Measurements from ENCODE around the gene BOC. TPM values are rescaled to one million over a fixed set of nuclear protein-coding genes. Genes with fewer than 3 reads are reported as not detected.

BOC gene
- polyA plus RNA-seq, 1 experiment = 11.2 TPM

DNA sequence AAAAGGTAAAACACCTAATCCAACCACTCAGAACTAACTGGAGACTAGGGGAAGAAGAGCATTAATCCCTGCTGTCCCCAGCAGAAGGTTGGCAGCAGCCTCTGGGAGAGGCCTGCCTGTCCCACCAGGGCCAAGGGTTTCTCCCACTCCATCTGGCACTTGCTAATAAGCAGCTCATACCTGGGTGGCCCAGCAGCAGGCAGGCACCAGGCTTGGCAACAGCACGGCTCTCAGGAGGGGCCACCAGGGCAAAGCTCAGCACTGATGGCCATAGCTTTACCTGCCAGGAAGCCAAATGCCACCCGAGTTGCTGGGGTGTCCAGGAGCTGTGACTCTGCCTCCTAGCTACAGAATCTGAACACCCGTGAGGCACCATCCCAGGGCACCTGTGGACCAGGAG, 58.3 kb downstream of the BOC start:
- no peak overlapping the region for H3K27ac ChIP-seq (ENCODE audit: low read depth, low read length)
- no peak for DNase-seq (ENCODE audit: low read depth, low spot score)
- CTCF ChIA-PET = interaction anchor here (1.2 kb wide), 1 partner anchor 18 kb away, joined by 3 read pairs; no protein-coding TSS in a partner anchor
- H3K27me3 ChIP-seq (ENCODE audit: control insufficient read depth, insufficient read depth, low read length) = peaks cover 6% of the 10 kb centered on the region
- H3K9me3 ChIP-seq (ENCODE audit: control insufficient read depth, insufficient read depth, low read length) = no peaks in the 10 kb centered on the region; the same call in 1 of the 2 replicates
- H3K4me3 ChIP-seq (ENCODE audit: low read depth, low read length) = no peak overlapping the region
- POLR2A ChIA-PET = interaction anchor here (0.7 kb wide), 1 partner anchor 14 kb away, joined by 3 read pairs; no protein-coding TSS in a partner anchor
- TF ChIP-seq, protein P1, sequence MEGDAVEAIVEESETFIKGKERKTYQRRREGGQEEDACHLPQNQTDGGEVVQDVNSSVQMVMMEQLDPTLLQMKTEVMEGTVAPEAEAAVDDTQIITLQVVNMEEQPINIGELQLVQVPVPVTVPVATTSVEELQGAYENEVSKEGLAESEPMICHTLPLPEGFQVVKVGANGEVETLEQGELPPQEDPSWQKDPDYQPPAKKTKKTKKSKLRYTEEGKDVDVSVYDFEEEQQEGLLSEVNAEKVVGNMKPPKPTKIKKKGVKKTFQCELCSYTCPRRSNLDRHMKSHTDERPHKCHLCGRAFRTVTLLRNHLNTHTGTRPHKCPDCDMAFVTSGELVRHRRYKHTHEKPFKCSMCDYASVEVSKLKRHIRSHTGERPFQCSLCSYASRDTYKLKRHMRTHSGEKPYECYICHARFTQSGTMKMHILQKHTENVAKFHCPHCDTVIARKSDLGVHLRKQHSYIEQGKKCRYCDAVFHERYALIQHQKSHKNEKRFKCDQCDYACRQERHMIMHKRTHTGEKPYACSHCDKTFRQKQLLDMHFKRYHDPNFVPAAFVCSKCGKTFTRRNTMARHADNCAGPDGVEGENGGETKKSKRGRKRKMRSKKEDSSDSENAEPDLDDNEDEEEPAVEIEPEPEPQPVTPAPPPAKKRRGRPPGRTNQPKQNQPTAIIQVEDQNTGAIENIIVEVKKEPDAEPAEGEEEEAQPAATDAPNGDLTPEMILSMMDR (IDR thresholded peaks at IDR 0.05; ENCODE audit: low read depth, low read length) = no peak

DNA sequence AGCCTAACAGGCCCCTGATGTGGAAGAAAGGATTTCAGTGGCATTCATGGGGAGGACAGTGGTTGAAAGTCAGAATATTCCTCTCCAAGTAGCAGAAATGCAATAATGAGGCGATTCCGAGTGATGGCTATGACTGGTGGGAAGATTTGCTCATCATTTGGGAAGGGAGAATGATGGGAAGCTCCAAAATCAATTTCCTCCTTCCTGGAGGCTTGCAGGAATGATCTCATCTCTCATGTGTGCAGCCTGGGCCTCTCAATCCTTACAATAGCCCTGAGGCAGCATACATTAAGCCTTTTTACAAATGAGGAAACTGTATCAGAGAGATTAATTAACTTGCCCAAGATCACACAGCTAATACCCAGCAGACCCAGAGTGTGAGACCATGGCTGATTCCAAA, 58.7 kb downstream of the BOC start:
- ChIA-PET CTCF (interaction anchor here (1.2 kb wide), 1 partner anchor 18 kb away, joined by 3 read pairs; no protein-coding TSS in a partner anchor), POLR2A (interaction anchor here (0.7 kb wide), 1 partner anchor 14 kb away, joined by 3 read pairs; no protein-coding TSS in a partner anchor)

DNA sequence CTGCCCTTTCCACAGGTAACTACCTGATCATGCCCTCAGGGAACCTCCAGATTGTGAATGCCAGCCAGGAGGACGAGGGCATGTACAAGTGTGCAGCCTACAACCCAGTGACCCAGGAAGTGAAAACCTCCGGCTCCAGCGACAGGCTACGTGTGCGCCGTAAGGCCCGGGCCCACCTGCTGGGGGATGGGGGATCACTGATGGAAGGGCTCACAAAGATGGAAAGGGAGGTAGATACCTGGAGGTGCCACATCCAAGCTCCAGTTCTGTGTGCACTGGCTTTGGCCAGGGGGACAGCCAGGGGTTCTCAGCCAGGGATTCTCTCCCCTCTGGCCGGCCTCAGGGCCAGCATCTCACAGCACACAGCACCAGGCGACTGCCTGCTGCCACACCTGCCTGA, 59.4 kb downstream of the BOC start:
- H3K27ac ChIP-seq (ENCODE audit: low read depth, low read length) = no peak overlapping the region
- ChIA-PET CTCF (no interaction called here), POLR2A (no interaction called here)
- no peak for DNase-seq (ENCODE audit: low read depth, low spot score)
- TF ChIP-seq, protein P1 (IDR thresholded peaks at IDR 0.05; ENCODE audit: low read depth, low read length) = no peak
- H3K4me3 ChIP-seq (ENCODE audit: low read depth, low read length) = no peak overlapping the region
- H3K27me3 ChIP-seq (ENCODE audit: control insufficient read depth, insufficient read depth, low read length) = peaks cover 6% of the 10 kb centered on the region
- no peaks in the 10 kb centered on the region; the same call in 1 of the 2 replicates for H3K9me3 ChIP-seq (ENCODE audit: control insufficient read depth, insufficient read depth, low read length)

More for the DNA sequence above, 58.7 kb downstream of the BOC start:
- no peak overlapping the region for H3K27ac ChIP-seq (ENCODE audit: low read depth, low read length)
- no peak overlapping the region for H3K4me3 ChIP-seq (ENCODE audit: low read depth, low read length)
- H3K9me3 ChIP-seq (ENCODE audit: control insufficient read depth, insufficient read depth, low read length) = no peaks in the 10 kb centered on the region; the same call in 1 of the 2 replicates
- no peak for DNase-seq (ENCODE audit: low read depth, low spot score)
- peaks cover 6% of the 10 kb centered on the region for H3K27me3 ChIP-seq (ENCODE audit: control insufficient read depth, insufficient read depth, low read length)
- TF ChIP-seq, protein P1 (IDR thresholded peaks at IDR 0.05; ENCODE audit: low read depth, low read length) = no peak

DNA sequence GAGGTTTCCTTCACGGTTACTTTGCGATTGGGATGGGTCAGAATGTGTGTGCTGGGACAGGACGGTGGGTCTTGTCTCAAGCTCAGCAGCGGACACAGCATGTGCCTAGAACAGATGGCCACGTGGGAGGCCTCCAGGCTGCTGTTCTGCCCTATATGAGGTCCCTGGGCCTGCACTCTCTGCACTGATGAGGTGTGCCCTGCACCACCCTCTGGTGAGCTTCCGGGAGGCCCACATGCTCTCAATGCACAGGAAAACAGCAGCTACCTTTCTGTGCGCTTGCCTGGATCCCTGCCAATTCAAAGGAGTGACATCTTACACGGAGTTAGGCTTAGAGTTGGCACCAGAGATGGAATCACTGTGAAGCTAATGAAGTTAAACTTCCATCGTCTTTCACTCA, 59.8 kb downstream of the BOC start:
- no peak overlapping the region for H3K27ac ChIP-seq (ENCODE audit: low read depth, low read length)
- H3K4me3 ChIP-seq (ENCODE audit: low read depth, low read length) = no peak overlapping the region
- TF ChIP-seq, protein P1 (IDR thresholded peaks at IDR 0.05; ENCODE audit: low read depth, low read length) = no peak
- H3K27me3 ChIP-seq (ENCODE audit: control insufficient read depth, insufficient read depth, low read length) = peaks cover 6% of the 10 kb centered on the region
- POLR2A ChIA-PET = no interaction called here
- DNase-seq (ENCODE audit: low read depth, low spot score) = no peak
- H3K9me3 ChIP-seq (ENCODE audit: control insufficient read depth, insufficient read depth, low read length) = no peaks in the 10 kb centered on the region; the same call in 1 of the 2 replicates
- CTCF ChIA-PET = no interaction called here

DNA sequence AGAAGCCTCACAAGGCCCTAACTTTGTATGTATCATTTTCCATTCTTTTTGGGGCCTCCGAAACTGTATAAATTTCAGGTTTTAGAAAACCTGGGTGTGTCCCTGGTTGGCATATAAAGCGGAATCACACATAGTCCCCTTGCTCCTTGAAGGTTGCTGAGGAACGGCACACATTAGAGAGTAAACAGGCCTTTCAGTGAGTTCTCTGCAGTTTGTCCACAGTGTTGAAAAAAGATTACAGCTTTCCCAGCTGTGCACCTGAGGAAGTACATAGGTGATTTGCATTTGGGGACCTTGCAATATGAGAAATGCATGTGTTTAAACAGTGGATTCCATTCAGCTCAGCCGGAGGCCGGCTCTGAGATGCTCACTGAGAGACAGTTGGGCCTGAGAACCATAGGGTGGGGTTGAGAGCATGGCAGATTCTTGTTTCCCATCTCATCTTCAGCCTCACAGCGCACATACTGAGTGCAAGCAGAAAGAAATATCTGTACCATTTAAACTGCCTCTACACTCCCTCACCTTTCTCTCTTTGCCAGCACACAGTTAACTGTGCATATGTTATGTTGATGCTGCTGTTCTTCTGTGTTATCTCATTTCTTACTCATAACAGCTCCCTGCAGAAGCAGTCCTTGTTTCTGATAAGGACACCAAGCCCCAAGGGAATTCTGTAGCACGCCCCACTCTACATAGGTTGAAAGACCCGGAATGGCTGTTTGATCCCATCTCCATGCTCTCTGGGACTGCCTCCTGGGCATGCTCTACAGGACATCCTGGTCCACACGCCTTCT, 60.4 kb downstream of the BOC start:
- CTCF ChIA-PET = no interaction called here
- H3K27ac ChIP-seq (ENCODE audit: low read depth, low read length) = no peak overlapping the region
- POLR2A ChIA-PET = no interaction called here
- no peak overlapping the region for H3K4me3 ChIP-seq (ENCODE audit: low read depth, low read length)
- H3K27me3 ChIP-seq (ENCODE audit: control insufficient read depth, insufficient read depth, low read length) = peaks cover 6% of the 10 kb centered on the region
- DNase-seq (ENCODE audit: low read depth, low spot score) = no peak
- TF ChIP-seq, protein P1 (IDR thresholded peaks at IDR 0.05; ENCODE audit: low read depth, low read length) = no peak
- no peaks in the 10 kb centered on the region; the same call in 1 of the 2 replicates for H3K9me3 ChIP-seq (ENCODE audit: control insufficient read depth, insufficient read depth, low read length)
